Measurements from ENCODE around the gene SDF2L1. TPM values are rescaled to one million over a fixed set of nuclear protein-coding genes. Genes with fewer than 3 reads are reported as not detected.

SDF2L1 gene
- total and polyA plus RNA-seq, 2 of the 13 experiments (the other 11 are each of a cell fraction or from before 2014, with no cell fraction given), result 18.0 to 57.4 TPM

DNA sequence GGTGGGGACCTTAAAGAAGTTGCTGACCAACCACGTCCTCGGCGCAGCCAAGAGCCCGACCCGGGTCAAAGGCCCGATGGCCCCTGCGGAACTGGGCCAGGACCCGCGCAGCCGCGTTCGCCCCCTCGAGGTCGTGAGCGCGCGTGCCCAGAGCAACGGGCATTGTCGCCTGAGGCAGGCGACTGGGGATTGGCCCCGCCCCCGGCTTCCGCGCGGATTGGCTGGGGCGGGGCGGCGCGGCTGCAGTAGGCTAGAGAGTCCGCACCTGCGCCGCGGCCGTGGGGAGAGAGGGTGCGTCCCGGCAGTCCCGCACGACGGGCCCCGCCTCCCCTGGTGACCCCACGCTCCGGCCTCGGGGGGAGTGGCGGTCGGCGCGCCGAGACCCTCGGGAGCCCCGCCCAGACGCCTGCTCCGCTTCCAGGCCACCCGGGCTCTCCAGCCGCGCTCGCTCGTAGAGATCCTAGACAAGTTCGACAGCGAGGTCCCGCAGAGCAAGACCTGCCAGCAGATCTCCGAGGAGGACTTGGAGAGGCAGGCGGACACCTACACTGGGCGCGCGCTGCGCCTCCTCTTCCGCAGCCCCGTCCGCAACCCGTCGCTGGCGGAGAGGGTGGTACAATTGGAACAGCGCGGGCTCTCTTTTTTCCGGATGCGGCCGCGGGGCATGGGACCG lies 15.4 kb downstream of the SDF2L1 start (continued):
- TF ChIP-seq, protein P1, sequence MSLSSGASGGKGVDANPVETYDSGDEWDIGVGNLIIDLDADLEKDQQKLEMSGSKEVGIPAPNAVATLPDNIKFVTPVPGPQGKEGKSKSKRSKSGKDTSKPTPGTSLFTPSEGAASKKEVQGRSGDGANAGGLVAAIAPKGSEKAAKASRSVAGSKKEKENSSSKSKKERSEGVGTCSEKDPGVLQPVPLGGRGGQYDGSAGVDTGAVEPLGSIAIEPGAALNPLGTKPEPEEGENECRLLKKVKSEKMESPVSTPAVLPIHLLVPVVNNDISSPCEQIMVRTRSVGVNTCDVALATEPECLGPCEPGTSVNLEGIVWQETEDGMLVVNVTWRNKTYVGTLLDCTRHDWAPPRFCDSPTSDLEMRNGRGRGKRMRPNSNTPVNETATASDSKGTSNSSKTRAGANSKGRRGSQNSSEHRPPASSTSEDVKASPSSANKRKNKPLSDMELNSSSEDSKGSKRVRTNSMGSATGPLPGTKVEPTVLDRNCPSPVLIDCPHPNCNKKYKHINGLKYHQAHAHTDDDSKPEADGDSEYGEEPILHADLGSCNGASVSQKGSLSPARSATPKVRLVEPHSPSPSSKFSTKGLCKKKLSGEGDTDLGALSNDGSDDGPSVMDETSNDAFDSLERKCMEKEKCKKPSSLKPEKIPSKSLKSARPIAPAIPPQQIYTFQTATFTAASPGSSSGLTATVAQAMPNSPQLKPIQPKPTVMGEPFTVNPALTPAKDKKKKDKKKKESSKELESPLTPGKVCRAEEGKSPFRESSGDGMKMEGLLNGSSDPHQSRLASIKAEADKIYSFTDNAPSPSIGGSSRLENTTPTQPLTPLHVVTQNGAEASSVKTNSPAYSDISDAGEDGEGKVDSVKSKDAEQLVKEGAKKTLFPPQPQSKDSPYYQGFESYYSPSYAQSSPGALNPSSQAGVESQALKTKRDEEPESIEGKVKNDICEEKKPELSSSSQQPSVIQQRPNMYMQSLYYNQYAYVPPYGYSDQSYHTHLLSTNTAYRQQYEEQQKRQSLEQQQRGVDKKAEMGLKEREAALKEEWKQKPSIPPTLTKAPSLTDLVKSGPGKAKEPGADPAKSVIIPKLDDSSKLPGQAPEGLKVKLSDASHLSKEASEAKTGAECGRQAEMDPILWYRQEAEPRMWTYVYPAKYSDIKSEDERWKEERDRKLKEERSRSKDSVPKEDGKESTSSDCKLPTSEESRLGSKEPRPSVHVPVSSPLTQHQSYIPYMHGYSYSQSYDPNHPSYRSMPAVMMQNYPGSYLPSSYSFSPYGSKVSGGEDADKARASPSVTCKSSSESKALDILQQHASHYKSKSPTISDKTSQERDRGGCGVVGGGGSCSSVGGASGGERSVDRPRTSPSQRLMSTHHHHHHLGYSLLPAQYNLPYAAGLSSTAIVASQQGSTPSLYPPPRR (CRISPR knock-in tag; IDR thresholded peaks at IDR 0.05; ENCODE audit: borderline replicate concordance), result peak; percentile 37; the same call in 1 of the 2 replicates
- peak; percentile 39; the same call in 1 of the 2 replicates for TF ChIP-seq ZNF891 (CRISPR knock-in tag; IDR thresholded peaks at IDR 0.05)
- no peak for TF ChIP-seq ZNF230 (CRISPR knock-in tag; IDR thresholded peaks at IDR 0.05)
- TF ChIP-seq YY1 (IDR thresholded peaks at IDR 0.05; ENCODE audit: insufficient read depth, insufficient replicate concordance, low read depth, low read length), result peak; percentile 57
- no peak for TF ChIP-seq ZNF660 (CRISPR knock-in tag; IDR thresholded peaks at IDR 0.05; ENCODE audit: borderline replicate concordance, low read depth)
- TF ChIP-seq RAD21 (CRISPR knock-in tag; IDR thresholded peaks at IDR 0.05), result peak; percentile 40
- TF ChIP-seq ZNF768 (CRISPR knock-in tag; IDR thresholded peaks at IDR 0.05), result peak; percentile 63; the same call in 1 of the 2 replicates
- TF ChIP-seq TBL1XR1 (IDR thresholded peaks at IDR 0.05; ENCODE audit: borderline replicate concordance, low read length, partially characterized antibody), result no peak
- peak; percentile 55; the same call in 1 of the 2 replicates for TF ChIP-seq HOXA5 (CRISPR knock-in tag; IDR thresholded peaks at IDR 0.05)
- peak; percentile 55; the same call in 1 of the 2 replicates for TF ChIP-seq ZNF589 (CRISPR knock-in tag; conservative IDR thresholded peaks at IDR 0.05)
- TF ChIP-seq, protein P2, sequence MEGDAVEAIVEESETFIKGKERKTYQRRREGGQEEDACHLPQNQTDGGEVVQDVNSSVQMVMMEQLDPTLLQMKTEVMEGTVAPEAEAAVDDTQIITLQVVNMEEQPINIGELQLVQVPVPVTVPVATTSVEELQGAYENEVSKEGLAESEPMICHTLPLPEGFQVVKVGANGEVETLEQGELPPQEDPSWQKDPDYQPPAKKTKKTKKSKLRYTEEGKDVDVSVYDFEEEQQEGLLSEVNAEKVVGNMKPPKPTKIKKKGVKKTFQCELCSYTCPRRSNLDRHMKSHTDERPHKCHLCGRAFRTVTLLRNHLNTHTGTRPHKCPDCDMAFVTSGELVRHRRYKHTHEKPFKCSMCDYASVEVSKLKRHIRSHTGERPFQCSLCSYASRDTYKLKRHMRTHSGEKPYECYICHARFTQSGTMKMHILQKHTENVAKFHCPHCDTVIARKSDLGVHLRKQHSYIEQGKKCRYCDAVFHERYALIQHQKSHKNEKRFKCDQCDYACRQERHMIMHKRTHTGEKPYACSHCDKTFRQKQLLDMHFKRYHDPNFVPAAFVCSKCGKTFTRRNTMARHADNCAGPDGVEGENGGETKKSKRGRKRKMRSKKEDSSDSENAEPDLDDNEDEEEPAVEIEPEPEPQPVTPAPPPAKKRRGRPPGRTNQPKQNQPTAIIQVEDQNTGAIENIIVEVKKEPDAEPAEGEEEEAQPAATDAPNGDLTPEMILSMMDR (CRISPR knock-in tag; IDR thresholded peaks at IDR 0.05), result peak; percentile 57
- no peak for TF ChIP-seq REPIN1 (CRISPR knock-in tag; IDR thresholded peaks at IDR 0.05; ENCODE audit: borderline replicate concordance, low read depth)
- peak; percentile 51; the same call in 1 of the 2 replicates for TF ChIP-seq KDM4B (CRISPR knock-in tag; IDR thresholded peaks at IDR 0.05)
- no peak for TF ChIP-seq HCFC1 (IDR thresholded peaks at IDR 0.05; ENCODE audit: low read depth, low read length)
- no peak for TF ChIP-seq ZNF678 (CRISPR knock-in tag; IDR thresholded peaks at IDR 0.05)
- TF ChIP-seq, protein P3, sequence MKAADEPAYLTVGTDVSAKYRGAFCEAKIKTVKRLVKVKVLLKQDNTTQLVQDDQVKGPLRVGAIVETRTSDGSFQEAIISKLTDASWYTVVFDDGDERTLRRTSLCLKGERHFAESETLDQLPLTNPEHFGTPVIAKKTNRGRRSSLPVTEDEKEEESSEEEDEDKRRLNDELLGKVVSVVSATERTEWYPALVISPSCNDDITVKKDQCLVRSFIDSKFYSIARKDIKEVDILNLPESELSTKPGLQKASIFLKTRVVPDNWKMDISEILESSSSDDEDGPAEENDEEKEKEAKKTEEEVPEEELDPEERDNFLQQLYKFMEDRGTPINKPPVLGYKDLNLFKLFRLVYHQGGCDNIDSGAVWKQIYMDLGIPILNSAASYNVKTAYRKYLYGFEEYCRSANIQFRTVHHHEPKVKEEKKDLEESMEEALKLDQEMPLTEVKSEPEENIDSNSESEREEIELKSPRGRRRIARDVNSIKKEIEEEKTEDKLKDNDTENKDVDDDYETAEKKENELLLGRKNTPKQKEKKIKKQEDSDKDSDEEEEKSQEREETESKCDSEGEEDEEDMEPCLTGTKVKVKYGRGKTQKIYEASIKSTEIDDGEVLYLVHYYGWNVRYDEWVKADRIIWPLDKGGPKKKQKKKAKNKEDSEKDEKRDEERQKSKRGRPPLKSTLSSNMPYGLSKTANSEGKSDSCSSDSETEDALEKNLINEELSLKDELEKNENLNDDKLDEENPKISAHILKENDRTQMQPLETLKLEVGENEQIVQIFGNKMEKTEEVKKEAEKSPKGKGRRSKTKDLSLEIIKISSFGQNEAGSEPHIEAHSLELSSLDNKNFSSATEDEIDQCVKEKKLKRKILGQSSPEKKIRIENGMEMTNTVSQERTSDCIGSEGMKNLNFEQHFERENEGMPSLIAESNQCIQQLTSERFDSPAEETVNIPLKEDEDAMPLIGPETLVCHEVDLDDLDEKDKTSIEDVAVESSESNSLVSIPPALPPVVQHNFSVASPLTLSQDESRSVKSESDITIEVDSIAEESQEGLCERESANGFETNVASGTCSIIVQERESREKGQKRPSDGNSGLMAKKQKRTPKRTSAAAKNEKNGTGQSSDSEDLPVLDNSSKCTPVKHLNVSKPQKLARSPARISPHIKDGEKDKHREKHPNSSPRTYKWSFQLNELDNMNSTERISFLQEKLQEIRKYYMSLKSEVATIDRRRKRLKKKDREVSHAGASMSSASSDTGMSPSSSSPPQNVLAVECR (CRISPR knock-in tag; IDR thresholded peaks at IDR 0.05; ENCODE audit: borderline replicate concordance), result peak; percentile 83
- TF ChIP-seq, protein P4, sequence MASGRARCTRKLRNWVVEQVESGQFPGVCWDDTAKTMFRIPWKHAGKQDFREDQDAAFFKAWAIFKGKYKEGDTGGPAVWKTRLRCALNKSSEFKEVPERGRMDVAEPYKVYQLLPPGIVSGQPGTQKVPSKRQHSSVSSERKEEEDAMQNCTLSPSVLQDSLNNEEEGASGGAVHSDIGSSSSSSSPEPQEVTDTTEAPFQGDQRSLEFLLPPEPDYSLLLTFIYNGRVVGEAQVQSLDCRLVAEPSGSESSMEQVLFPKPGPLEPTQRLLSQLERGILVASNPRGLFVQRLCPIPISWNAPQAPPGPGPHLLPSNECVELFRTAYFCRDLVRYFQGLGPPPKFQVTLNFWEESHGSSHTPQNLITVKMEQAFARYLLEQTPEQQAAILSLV (CRISPR knock-in tag; IDR thresholded peaks at IDR 0.05; ENCODE audit: borderline replicate concordance), result 0 out of 2 replicates have a peak, but pooled peaks have one; percentile 64
